Endometrial microvascular endothelial cells (primary cell): ENCODE measurements around the gene RFC4. TPM values are rescaled to one million over a fixed set of nuclear protein-coding genes. Genes with fewer than 3 reads are reported as not detected.

Source experiments
- in situ Hi-C: cut with HindIII; loops from 2 replicates; pipeline ENCODE4 v1.10.0; 2017; ENCODE audit warnings: low sequenced_read_pairs, low pct_unique_long_range_greater_than_20kb; ENCODE audit errors: inconsistent ontology term
- total RNA-seq: library from RNA; depleted of rRNA; stranded (reverse); fragments of >200 nt; gene quantifications from one replicate; pipeline ENCODE4 v1.2.3, GENCODE V29; 2015; ENCODE audit errors: inconsistent ontology term

The RFC4 gene
- total RNA-seq, 1 donor from 2014 or later: 57.0 TPM

GRCh38 chr3:186789554-186790260 lies 16.6 kb downstream of the RFC4 start:
- in situ Hi-C loops: no loop called here

GRCh38 chr3:186788482-186789370 lies 17.6 kb downstream of the RFC4 start:
- in situ Hi-C loops: no loop called here

GRCh38 chr3:186787642-186788481 lies 18.4 kb downstream of the RFC4 start:
- in situ Hi-C loops: no loop called here

- in situ Hi-C loops: no loop called here
These were observed 19.4 kb downstream of the RFC4 start for GRCh38 chr3:186786922-186787321.

DNA sequence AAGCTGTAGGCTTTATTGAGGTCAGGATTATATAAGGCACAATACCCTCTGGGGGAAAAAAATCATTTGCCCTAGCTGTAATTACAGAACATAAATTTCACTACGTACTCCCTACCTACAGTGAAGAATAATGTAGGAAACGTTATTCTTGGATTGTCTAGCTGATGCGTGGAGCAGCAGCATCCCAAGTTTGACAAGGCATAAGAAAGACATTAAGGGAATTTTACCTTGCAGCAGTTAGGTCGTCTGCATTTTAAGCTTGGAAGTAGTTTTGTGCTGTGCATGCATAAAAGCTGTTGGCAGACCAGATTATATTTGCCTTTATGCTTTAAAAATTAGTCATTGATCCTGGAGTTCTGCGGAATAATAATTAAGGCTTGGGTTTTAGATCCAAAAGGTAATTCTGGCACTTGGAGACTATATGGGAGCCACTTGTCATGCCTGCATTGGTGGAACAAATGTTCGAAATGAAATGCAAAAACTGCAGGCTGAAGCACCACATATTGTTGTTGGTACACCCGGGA lies 20.7 kb downstream of the RFC4 start:
- in situ Hi-C loops: no loop called here

GRCh38 chr3:186784820-186785494 lies 21.3 kb downstream of the RFC4 start:
- in situ Hi-C loops: no loop called here

DNA sequence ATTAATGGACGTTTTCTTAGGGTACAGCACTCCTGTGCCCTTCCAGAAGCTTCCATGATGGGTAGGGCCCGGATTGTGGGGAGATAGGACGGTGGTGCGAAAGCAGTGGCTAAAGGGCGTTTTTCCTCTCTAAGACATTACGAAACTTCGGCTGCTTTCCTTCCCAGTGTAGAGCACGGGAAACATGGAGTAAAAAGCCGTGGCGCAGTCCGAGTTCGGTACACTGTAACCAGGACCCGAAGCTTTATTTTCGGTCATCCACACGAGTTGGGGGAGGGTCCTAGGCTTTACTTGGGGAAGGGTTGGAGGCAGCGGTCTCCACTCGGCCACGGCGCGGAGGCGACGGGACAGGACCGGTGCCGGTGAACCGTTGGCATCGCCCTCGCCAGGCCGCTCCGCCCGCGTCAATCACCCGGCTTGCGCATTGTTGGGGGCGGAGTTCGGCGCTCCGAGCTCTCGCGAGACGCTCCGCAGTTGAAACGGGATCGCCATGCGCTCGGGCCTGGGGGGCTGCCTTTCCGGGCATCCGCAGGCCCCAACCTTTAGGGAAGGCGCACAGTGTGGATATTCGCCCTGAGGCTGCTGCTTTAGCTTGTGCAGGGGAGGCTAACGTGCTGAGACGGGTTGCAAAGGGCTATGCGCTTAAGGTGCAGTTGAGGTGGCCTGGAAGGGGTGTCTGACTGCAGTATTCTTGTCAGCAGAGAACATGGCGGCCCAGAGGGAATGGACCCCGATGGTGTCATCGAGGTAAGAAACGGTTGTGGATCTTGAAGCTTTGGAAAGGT lies 22.4 kb downstream of the RFC4 start:
- in situ Hi-C loops: no loop called here

GRCh38 chr3:186783058-186783730 lies 23.1 kb downstream of the RFC4 start, which contains the start of gene EIF4A2:
EIF4A2 (plus strand) TSS chr3:186783577; CDS start chr3:186783611, 34 bp downstream.
- in situ Hi-C loops: no loop called here

DNA sequence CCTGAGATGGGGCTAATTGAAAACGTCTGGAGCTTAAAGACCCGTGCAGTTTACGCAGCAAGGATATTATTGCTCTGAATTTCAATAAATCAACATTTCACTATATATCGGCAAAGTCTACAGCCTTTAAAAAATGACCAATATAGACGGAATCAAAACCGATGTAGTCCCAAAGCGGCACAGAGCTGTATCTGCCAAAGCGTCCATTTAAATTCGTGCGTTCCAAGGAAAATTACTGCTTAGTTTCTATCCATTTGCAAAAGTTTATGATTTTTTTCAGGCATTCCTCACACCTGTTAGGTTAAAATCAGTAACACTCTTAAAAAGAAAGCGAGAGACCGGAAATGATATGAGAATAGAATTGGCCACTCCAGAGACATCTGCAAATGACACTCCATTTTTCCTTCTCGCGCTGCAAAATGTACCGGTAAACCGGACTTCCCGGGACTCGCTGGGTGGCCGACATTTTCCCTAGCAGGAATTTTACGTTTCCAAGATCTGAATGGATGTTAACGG lies 23.7 kb downstream of the RFC4 start:
- in situ Hi-C loops: no loop called here

DNA sequence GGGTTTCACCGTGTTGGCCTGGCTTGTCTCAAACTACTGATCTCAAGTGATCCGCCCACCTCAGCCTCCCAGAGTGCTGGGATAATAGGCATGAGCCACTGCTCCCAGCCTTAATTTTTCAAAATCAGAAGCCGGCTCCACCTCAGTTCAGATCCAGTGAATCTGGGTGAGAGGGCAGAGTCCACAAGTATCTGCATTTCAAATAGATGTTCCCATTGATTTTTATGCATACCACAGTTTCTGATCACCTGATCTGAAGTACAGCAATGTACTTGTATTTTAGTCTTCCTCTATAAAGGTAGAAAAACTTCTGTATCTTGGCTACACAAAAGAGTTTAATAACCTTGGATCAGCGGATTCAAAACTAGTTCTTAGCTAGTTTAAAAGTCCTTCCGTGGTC lies 27.1 kb downstream of the RFC4 start:
- in situ Hi-C loops: no loop called here

DNA sequence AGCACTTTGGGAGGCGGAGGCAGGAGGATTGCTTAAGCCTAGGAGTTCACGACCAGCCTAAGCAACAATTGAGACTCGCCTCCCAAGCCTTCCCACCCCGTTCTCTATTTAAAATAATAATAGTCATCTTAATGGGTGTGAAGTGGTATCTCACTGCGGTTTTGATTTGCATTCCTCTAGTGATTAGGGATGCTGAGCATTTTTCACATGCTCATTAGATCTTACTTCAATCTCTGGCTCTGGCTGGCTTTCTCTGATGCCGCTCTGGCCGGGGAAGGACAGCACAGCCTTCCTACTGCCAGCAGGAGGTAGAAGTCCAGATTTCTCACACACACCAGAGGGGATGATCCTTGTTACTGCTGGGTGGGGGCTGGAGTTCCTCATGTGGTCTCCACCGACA lies 30.3 kb downstream of the RFC4 start:
- in situ Hi-C loops: no loop called here

GRCh38 chr3:186772701-186773417 lies 33.4 kb downstream of the RFC4 start:
- in situ Hi-C loops: no loop called here

DNA sequence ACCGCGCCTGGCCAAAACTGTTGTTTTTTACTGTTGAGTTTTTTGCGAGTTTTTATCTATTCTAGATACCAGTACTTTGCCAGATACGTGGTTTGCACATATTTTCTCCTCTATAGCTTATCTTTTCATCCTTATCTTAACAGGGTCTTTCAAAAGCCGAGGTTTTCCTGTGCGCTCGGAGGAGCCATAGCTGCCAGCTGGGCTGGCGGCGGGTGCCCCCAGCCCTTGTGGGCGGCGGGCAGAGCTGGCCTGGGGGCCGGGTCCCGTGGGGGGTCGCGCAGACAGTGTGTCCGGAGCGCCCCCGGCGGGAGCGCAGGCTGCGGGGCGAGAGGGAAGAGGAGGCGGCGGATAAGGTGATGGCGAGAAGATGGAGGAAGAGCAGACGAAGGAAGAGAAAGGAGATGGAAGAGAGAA lies 34.0 kb downstream of the RFC4 start:
- in situ Hi-C loops: no loop called here

DNA sequence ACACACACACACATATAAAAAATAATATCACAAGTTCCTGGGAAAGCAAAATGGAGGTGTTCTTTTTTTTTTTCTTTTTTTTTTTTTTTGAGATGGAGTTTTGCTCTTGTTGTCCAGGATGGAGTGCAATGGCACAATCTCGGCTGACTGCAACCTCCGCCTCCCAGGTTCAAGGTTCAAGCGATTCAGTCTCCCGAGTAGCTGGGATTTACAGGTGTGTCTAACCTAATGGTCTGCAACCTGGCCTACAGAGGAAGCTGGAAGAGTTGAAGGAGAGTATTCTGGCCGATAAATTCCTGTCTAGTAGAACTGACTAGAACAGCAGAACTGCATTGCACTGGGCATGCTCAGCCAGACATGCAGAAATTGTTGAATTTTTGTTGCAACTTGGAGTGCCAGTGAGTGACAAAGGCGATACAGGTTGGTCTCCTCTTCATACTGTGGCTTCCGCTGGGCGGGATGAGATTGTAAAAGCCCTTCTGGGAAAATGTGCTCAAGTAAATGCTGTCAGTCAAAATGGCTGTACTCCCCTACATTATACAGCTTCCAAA lies 45.3 kb downstream of the RFC4 start:
- in situ Hi-C loops: no loop called here

GRCh38 chr3:186760141-186760833 lies 46.0 kb downstream of the RFC4 start:
- in situ Hi-C loops: no loop called here
